Measurements from ENCODE around the gene BZW2.

- no peak for TF ChIP-seq CTCF (IDR thresholded peaks at IDR 0.05)
- TF ChIP-seq EP300 (IDR thresholded peaks at IDR 0.05): no peak
- TF ChIP-seq POLR2A (IDR thresholded peaks at IDR 0.05): no peak
- TF ChIP-seq POLR2AphosphoS5 (IDR thresholded peaks at IDR 0.05): no peak
Observed at GRCh38 chr7:16743236-16743635, 97.3 kb downstream of the BZW2 start.

Measured in stomach (tissue), 4 donors.